Activated CD4-positive, alpha-beta T cell treated with anti-CD3 and anti-CD28 coated beads, Interleukin-10, Interleukin-2, amounts not matched to agents 100 ng/mL and 50 ng/mL, durations not matched to agents 16 hours and 8 hours (primary cell): ENCODE results near the gene PRKAG2.

ENCODE experiments used
- DNase-seq: peaks from one replicate; pipeline ENCODE4 v3.0.0-alpha.2; 2020

PRKAG2 gene

DNA sequence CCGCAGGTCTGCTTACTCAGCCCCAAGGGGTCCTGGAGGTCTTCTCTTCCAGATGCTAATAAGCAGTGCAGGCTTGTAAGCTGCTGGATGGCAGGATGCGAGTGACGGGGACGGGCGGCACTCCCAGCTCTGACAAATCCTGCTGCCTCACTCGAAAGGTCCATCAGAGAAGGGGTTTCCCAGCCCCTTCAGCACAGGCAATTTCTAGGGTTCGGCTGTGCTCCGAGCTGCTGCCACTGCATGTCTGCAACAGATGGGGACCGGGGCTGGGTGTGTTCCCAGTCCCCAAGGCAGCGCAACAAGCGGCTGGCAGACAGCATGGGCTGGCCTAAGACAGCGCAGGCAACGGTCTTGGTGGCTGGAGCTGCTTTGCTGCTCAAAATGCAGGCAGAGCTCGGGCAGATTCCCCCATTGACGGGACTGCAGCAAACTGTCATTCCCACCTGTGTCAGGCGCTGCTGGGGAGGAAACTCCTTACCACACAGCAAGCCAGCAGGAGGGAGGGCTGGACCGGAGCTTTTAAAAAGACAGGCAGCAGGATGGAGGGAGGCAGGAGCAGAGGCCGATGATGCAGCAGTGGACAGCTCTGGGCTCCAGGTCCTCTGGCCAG is 62.4 kb downstream of the PRKAG2 start:
- DNase-seq: no peak

DNA sequence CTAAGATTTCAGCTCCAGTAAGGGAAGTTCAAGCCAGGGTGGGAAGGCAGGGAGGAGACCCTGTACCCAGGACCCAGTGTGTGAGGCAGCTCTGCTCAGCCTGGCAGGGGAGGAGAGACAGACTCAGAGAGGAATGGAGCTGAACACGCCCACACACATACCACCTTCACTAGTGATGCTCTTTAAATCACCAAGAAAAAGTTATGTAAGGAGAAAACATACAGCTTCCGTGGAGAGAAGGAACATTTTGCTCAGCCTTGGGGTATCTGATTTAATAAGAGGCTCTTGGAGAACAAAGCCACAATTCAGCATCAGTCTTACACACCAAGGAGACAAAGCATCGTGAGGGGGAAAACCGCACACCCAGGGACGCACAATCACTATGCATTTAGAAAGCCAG is 62.9 kb downstream of the PRKAG2 start:
- no peak for DNase-seq

- no peak for DNase-seq
Measured at GRCh38 chr7:151813445-151813844, 63.5 kb downstream of the PRKAG2 start.

- no peak for DNase-seq
Measured at GRCh38 chr7:151812967-151813366, 63.9 kb downstream of the PRKAG2 start.

GRCh38 chr7:151810441-151811232 is 66.3 kb downstream of the PRKAG2 start:
- no peak for DNase-seq

GRCh38 chr7:151809864-151810170 is 67.1 kb downstream of the PRKAG2 start:
- DNase-seq: no peak

DNA sequence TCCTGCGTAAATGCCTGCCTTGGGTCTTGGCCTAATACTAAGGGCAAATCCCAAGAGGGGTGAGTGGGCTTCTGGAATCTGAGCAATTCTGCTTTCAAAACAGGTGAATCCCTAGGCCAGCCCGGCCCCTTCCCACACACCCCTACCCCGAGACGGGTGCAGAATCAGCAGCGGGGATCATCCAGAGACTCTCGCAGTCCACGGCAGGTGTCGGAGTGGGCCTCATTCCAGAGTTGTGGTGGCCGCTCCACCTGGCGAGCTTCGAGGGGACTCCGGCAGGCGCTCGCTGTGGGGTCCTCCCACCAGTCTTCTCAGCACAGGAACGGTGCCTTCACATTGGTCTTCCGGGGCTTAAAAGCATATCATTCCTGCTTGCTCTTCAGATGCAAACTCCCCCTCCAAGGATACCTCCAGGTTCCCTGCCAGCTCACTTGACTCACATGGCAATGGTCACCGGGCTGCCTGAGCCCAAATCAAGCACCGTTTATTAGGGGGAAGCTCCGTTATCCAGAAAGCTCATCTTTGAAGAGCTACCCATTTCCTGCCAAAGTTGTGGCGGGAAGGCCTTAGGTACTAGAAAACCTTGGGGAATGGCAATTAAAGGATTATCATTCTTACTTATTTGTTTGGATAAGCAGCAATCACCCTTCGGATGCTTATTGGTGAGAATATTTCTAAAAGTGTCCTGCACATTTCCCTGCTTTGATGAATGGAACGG is 67.6 kb downstream of the PRKAG2 start:
- DNase-seq: no peak

GRCh38 chr7:151808400-151809145 is 68.3 kb downstream of the PRKAG2 start:
- no peak for DNase-seq

- no peak for DNase-seq
Measured at GRCh38 chr7:151807846-151808245, 69.1 kb downstream of the PRKAG2 start.

- DNase-seq: no peak
Measured at GRCh38 chr7:151806952-151807775, 69.8 kb downstream of the PRKAG2 start.

DNA sequence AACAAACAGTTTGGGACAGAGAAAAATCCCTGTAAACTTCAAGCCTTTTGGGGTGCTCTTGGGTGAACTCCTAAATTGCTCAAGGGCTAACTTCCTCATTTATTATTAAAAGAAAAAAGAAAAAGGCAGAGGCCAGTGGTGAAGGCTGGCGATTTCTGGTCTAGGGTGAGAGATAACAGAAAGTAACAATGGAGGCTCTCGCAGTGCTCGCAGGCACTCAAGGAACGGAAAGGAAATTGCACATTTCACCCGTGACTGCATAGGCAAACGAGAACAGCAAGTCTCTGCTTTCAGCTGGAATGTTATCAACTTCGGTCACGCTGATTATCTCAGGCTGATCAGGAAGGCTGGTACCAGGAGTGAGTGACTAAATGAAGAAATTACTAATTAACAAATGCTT is 70.7 kb downstream of the PRKAG2 start:
- DNase-seq: no peak

- DNase-seq: no peak
Measured at GRCh38 chr7:151805191-151805590, 71.7 kb downstream of the PRKAG2 start.

DNA sequence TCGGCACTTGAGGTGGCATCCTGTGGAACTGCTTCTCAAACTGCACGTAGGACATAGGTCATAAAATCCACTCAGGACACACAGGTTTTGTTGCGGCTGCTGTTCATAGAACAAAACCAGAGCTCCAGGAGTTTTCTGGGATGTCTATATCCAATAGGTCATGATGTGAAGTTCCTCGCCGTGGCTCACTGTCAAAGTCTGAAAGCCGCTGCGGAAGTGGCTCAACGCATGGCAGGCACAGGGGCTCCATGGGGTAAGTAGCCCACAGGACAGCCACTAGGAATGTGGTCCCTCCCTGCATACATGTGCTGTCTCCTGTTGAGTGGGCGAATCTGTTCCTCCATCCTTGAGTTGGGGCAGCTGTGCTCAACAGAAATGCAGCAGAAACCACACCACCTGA is 72.2 kb downstream of the PRKAG2 start:
- no peak for DNase-seq

- DNase-seq: no peak
Measured at GRCh38 chr7:151803841-151804240, 73.1 kb downstream of the PRKAG2 start.

- no peak for DNase-seq
Measured at GRCh38 chr7:151802469-151802846, 74.5 kb downstream of the PRKAG2 start.

DNA sequence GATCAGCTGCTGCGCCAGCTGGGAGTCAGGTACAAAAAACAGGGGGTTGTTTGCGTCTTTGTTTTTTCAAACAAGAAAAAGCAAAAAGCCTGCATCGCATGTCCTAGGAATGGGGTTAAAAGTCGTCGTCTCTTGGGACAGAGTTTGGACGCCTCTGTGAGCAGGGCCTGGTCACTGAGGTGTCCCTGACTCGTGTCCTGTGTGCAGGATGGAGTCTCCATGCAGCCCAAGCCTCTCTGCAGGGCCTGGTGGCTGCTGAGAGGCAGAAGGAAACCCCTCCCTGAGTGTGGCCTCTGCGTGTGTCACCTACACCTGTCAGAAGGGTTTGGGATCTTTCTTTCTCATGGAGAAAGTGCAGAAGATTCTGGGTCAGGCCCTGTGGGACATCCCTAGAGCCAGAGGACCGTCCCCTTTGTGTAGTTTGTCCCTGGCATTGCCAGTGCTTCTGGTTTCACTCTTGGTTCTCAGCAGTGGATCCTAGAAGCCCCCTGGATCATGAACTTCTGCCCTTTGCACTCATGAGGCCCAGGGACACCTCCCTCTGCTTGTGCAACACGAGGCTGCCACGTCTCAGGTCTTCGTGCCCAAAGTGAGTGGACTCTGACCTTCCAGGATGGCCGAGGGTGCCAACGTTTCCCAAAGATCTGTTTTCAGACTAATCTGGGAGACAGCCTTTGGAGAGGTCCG is 75.0 kb downstream of the PRKAG2 start:
- no peak for DNase-seq

DNA sequence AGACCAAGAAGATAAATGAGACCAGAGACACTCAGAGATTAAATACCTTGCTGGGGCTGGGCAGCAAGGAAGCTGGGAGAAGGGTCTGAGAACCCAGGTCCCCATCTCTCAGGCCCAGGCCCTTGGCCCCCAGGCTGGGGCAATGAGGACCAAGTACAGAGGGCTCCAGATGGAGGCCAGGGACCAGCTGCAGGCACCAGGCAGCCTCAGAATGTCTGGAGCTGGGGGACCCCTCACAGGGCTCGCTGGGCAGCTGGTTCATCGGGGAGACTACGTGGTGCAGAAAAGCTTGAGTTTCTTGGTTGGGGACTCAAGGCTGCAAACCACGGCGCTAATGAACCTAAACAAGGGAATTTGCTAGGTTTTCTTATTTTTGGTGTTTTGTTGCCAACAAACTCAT is 75.6 kb downstream of the PRKAG2 start:
- no peak for DNase-seq

GRCh38 chr7:151800861-151801260 is 76.1 kb downstream of the PRKAG2 start:
- no peak for DNase-seq

DNA sequence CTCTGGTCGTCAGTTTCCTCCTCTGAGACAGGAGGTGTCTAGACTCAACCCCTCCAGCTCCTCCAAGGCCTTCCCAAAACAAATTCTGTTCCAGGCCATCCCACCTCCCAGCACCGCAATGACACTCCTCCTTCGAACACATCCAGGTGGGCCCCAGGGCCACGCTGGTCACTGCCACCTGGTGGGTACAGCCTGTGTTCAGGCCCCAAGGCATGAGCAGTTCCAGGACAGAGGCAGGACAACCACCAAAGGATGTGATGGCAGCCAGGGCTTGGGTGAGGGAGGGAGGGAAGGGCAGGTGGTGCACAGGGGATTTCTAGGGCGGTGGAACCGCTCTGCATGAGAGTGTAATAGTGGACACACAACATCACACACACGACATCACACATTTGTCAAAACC is 76.5 kb downstream of the PRKAG2 start:
- no peak for DNase-seq

GRCh38 chr7:151799506-151799905 is 77.4 kb downstream of the PRKAG2 start:
- DNase-seq: no peak

- no peak for DNase-seq
Measured at GRCh38 chr7:151798851-151799448, 78.0 kb downstream of the PRKAG2 start.
